ENCODE results near the gene UNC45A.
A peak's percentile ranks its signal among the peaks of the same experiment; 100 is the strongest.

- TF ChIP-seq POLR2A (IDR thresholded peaks at IDR 0.05): peak; percentile 2
- TF ChIP-seq, protein P1, sequence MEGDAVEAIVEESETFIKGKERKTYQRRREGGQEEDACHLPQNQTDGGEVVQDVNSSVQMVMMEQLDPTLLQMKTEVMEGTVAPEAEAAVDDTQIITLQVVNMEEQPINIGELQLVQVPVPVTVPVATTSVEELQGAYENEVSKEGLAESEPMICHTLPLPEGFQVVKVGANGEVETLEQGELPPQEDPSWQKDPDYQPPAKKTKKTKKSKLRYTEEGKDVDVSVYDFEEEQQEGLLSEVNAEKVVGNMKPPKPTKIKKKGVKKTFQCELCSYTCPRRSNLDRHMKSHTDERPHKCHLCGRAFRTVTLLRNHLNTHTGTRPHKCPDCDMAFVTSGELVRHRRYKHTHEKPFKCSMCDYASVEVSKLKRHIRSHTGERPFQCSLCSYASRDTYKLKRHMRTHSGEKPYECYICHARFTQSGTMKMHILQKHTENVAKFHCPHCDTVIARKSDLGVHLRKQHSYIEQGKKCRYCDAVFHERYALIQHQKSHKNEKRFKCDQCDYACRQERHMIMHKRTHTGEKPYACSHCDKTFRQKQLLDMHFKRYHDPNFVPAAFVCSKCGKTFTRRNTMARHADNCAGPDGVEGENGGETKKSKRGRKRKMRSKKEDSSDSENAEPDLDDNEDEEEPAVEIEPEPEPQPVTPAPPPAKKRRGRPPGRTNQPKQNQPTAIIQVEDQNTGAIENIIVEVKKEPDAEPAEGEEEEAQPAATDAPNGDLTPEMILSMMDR (IDR thresholded peaks at IDR 0.05): no peak
Measured at GRCh38 chr15:90915808-90916440, 19.2 kb upstream of the UNC45A start.

All from right lobe of liver (tissue), 4 donors.